Natural killer cell (primary cell): Measurements from ENCODE around the gene HBD. TPM values are rescaled to one million over a fixed set of nuclear protein-coding genes. Genes with fewer than 3 reads are reported as not detected.

ENCODE experiments used
- ATAC-seq, 3 donors: fragments of 150-1000 bp in 2 of 3; fragments of 200-7000 bp in 1 of 3; cut with Tn5 transposase; 1 replicate in 1 of 3; 2 replicates in 2 of 3; pipeline ENCODE4 v1.10.0; 2021; ENCODE audit warnings: mild to moderate bottlenecking in 2 of 3, moderate library complexity in 2 of 3
- DNase-seq, 2 donors: peaks; one replicate each; pipeline versions ENCODE4 v3.0.0 to v3.0.0-alpha.2; 2013 to 2021; ENCODE audit warnings: mixed read lengths in 1 of 2
- H3K27ac ChIP-seq: one replicate; pipeline ENCODE4 v1.5.1; 2013; ENCODE audit warnings: mild to moderate bottlenecking, low read length
- H3K27me3 ChIP-seq: one replicate; pipeline ENCODE4 v1.6.1; 2013; ENCODE audit warnings: low read length; ENCODE audit not compliant: control insufficient read depth, insufficient read depth
- H3K36me3 ChIP-seq: one replicate; pipeline ENCODE4 v1.6.1; 2013; ENCODE audit warnings: low read length; ENCODE audit not compliant: control insufficient read depth, insufficient read depth
- H3K4me1 ChIP-seq: one replicate; pipeline ENCODE4 v1.6.1; 2013; ENCODE audit warnings: low read length; ENCODE audit not compliant: control insufficient read depth, insufficient read depth
- H3K4me3 ChIP-seq: one replicate; pipeline ENCODE4 v1.5.1; 2013; ENCODE audit warnings: low read length
- H3K9me3 ChIP-seq: one replicate; pipeline ENCODE4 v1.6.1; 2013; ENCODE audit warnings: low read length; ENCODE audit not compliant: control insufficient read depth, insufficient read depth
- H3K27ac Mint-ChIP-seq, 2 donors: one replicate each; pipeline ENCODE4 v1.8.0; 2022; ENCODE audit warnings: mild to moderate bottlenecking in 2 of 2, mixed read lengths in 2 of 2, moderate library complexity in 1 of 2
- H3K27me3 Mint-ChIP-seq, 2 donors: one replicate each; pipeline ENCODE4 v1.8.0; 2022; ENCODE audit warnings: low read depth in 2 of 2, mixed read lengths in 2 of 2
- H3K36me3 Mint-ChIP-seq: one replicate; pipeline ENCODE4 v1.8.0; 2022; ENCODE audit warnings: mixed read lengths
- H3K4me1 Mint-ChIP-seq, 2 donors: one replicate each; pipeline ENCODE4 v1.8.0; 2022; ENCODE audit warnings: mixed read lengths in 2 of 2
- H3K4me3 Mint-ChIP-seq: one replicate; pipeline ENCODE4 v1.8.0; 2022; ENCODE audit warnings: mild to moderate bottlenecking, moderate library complexity, mixed read lengths
- H3K9me3 Mint-ChIP-seq, 2 donors: one replicate each; pipeline ENCODE4 v1.8.0; 2022; ENCODE audit warnings: mixed read lengths in 2 of 2
- CTCF ChIP-seq: fragments of 200-600 bp; IDR thresholded peaks from one replicate; pipeline ENCODE4 v1.8.0; 2022; ENCODE audit warnings: antibody characterized with exemption
- WGBS: methylation state at CpG from one replicate; pipeline ENCODE4 v1.1.7; 2013; ENCODE audit warnings: missing lambda C conversion rate; ENCODE audit not compliant: insufficient coverage; 5-methylcytosine and 5-hydroxymethylcytosine counted together
- intact Hi-C: fragments of 100-400 bp; cut with micrococcal nuclease; formaldehyde crosslinking; loops from one replicate; pipeline ENCODE4 v1.14.2; 2022
- total RNA-seq, 4 donors: library from RNA; stranded (reverse); fragments of 120-200 nt in 1 of 4; gene quantifications; one replicate each; pipeline versions ENCODE4 v1.2.3 to v1.2.4, GENCODE V29; 2013 to 2022

Gene HBD
- total RNA-seq, 3 donors from 2014 or later (not counting 1 experiment from before 2014, with no cell fraction given) = not detected

GRCh38 chr11:5223146-5223545, 11.1 kb downstream of the HBD start:
- WGBS = 96% methylated on average over 6 of the region's 6 CpGs
- Histone ChIP-seq H3K27ac (no peak overlapping the region), H3K27me3 (no peaks in the 10 kb centered on the region), H3K36me3 (no peaks in the 10 kb centered on the region), H3K9me3 (no peaks in the 10 kb centered on the region), H3K4me1 (no peaks in the 10 kb centered on the region), H3K4me3 (no peak overlapping the region)
- Mint-ChIP-seq H3K4me3 (no peak overlapping the region), H3K27ac (no peak overlapping the region), H3K4me1 (no peaks in the 10 kb centered on the region), H3K9me3 (peaks cover 5 to 6% of the 10 kb centered on the region in 2 donors), H3K27me3 (no peaks in the 10 kb centered on the region), H3K36me3 (no peaks in the 10 kb centered on the region)
- TF ChIP-seq CTCF = no peak
- ATAC-seq (no peak), DNase-seq (no peak)
- intact Hi-C loops = no loop called here

DNA sequence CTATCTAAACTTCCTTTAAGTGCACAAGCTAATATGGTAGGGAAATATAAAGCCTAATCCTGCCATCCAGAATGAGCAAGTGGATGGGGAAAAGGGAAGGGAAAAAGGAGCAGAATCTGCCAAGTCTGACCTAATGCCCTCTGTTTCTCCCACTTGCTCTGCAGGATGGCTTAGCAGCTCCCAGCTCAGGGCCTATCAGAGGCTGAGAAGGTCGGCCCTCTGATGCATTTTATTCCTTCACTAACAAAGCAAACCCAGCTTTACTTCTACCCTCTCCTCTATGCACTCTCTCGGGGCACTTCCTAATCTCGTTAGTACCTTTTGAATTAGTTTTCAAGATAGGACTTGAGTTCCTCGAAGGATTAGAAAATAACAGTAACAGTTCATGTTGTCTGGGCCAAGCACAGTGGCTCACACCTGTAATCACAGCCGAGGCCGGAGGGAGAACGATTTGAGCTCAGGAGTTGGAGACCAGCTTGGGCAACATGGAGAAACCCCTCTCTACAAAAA, 23.9 kb downstream of the HBD start:
- no peaks in the 10 kb centered on the region for H3K27me3 ChIP-seq
- Mint-ChIP-seq H3K4me1 (no peaks in the 10 kb centered on the region), H3K27me3 (no peaks in the 10 kb centered on the region), H3K9me3 (no peaks in the 10 kb centered on the region), H3K36me3 (no peaks in the 10 kb centered on the region), H3K4me3 (no peak overlapping the region), H3K27ac (no peak overlapping the region)
- no peaks in the 10 kb centered on the region for H3K9me3 ChIP-seq
- H3K36me3 ChIP-seq = no peaks in the 10 kb centered on the region
- 72% methylated on average over 7 of the region's 7 CpGs for WGBS
- no peak for ATAC-seq
- H3K4me3 ChIP-seq = no peak overlapping the region
- DNase-seq = no peak
- no peak overlapping the region for H3K27ac ChIP-seq
- intact Hi-C loops = no loop called here
- no peaks in the 10 kb centered on the region for H3K4me1 ChIP-seq
- TF ChIP-seq CTCF = no peak

DNA sequence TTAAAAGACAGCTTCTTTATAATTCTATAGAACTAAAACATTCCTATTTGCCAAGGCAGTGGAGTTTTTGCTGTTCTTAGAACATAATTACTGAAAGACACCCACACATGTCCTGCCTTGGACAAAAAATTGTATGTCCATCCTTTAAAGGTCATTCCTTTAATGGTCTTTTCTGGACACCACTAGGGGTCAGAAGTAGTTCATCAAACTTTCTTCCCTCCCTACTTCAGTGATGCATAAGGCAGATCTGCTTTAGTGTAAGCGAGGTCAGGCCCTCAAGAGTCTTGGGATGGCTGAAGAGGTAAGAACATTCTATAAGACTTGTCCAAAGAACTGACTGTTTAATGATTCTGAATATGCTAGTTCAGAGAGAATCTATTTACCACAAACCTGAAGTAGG, 29.5 kb downstream of the HBD start:
- H3K9me3 Mint-ChIP-seq = peaks cover 0 to 2% of the 10 kb centered on the region in 2 donors

More for the DNA sequence above, 29.5 kb downstream of the HBD start:
- H3K27me3 Mint-ChIP-seq = peaks cover 0 to 3% of the 10 kb centered on the region in 2 donors
- H3K27ac Mint-ChIP-seq = no peak overlapping the region
- no peak overlapping the region for H3K4me3 Mint-ChIP-seq
- H3K36me3 Mint-ChIP-seq = no peaks in the 10 kb centered on the region
- WGBS = no CpG with 5 or more reads among the region's 1 CpG
- Histone ChIP-seq H3K4me3 (no peak overlapping the region), H3K4me1 (no peaks in the 10 kb centered on the region), H3K27ac (no peak overlapping the region), H3K27me3 (no peaks in the 10 kb centered on the region), H3K9me3 (no peaks in the 10 kb centered on the region), H3K36me3 (no peaks in the 10 kb centered on the region)
- no peak for TF ChIP-seq CTCF
- no peaks in the 10 kb centered on the region for H3K4me1 Mint-ChIP-seq
- intact Hi-C loops = no loop called here
- DNase-seq = no peak
- ATAC-seq = no peak
